WTC11 (cell line): ENCODE data around the gene DEFB110.

ENCODE experiments used
- CREB1 ChIP-seq: sonication (generic); formaldehyde crosslinking; IDR thresholded peaks from 2 replicates; pipeline ENCODE4 v1.8.0; 2023; ENCODE audit warnings: mild to moderate bottlenecking, missing genetic modification reagents
- IRF2 ChIP-seq: sonication (generic); formaldehyde crosslinking; IDR thresholded peaks from 2 replicates; pipeline ENCODE4 v1.8.0; 2022; ENCODE audit warnings: low read depth, missing genetic modification reagents, borderline replicate concordance
- JUN ChIP-seq: sonication (generic); formaldehyde crosslinking; IDR thresholded peaks from 2 replicates; pipeline ENCODE4 v1.8.0; 2023; ENCODE audit warnings: mild to moderate bottlenecking, missing genetic modification reagents
- NFATC4 ChIP-seq: fragments of 250-450 bp; sonication (Bioruptor Pico); IDR thresholded peaks from 2 replicates; pipeline ENCODE4 v1.9.0; 2021; ENCODE audit warnings: mild to moderate bottlenecking
- NR1H2 ChIP-seq: sonication (generic); formaldehyde crosslinking; IDR thresholded peaks from 2 replicates; pipeline ENCODE4 v1.9.0; 2021; ENCODE audit warnings: mild to moderate bottlenecking, moderate library complexity, missing genetic modification reagents
- ZNF317 ChIP-seq: sonication (generic); formaldehyde crosslinking; IDR thresholded peaks from 2 replicates; pipeline ENCODE4 v1.8.1; 2023; ENCODE audit warnings: low read depth, mild to moderate bottlenecking, moderate library complexity, missing genetic modification reagents, borderline replicate concordance
- TF ChIP-seq, protein P1 (sequence below): sonication (generic); formaldehyde crosslinking; IDR thresholded peaks from 2 replicates; pipeline ENCODE4 v1.8.0; 2022; ENCODE audit warnings: missing genetic modification reagents
- TF ChIP-seq, protein P2 (sequence below): sonication (generic); formaldehyde crosslinking; IDR thresholded peaks from 2 replicates; pipeline ENCODE4 v1.8.1; 2023; ENCODE audit warnings: mild to moderate bottlenecking, missing genetic modification reagents, moderate library complexity
- TF ChIP-seq, protein P3 (sequence below): fragments of 200-600 bp; IDR thresholded peaks from 2 replicates; pipeline ENCODE4 v1.8.0; 2022; ENCODE audit warnings: antibody characterized with exemption
- TF ChIP-seq, protein P4 (sequence below): sonication (generic); formaldehyde crosslinking; conservative IDR thresholded peaks from 2 replicates; pipeline ENCODE4 v1.8.1; 2022; ENCODE audit warnings: mild to moderate bottlenecking, missing genetic modification reagents
- TF ChIP-seq, protein P5 (sequence below): sonication (generic); formaldehyde crosslinking; IDR thresholded peaks from 2 replicates; pipeline ENCODE4 v1.8.1; 2022; ENCODE audit warnings: mild to moderate bottlenecking, missing genetic modification reagents, moderate library complexity, borderline replicate concordance
- TF ChIP-seq, protein P6 (sequence below): sonication (generic); formaldehyde crosslinking; IDR thresholded peaks from 2 replicates; pipeline ENCODE4 v1.8.0; 2022; ENCODE audit warnings: mild to moderate bottlenecking, missing genetic modification reagents
- TF ChIP-seq, protein P7 (sequence below): fragments of 250-450 bp; sonication (Bioruptor Pico); IDR thresholded peaks from 2 replicates; pipeline ENCODE4 v1.8.0; 2021; ENCODE audit warnings: mild to moderate bottlenecking

DNA sequence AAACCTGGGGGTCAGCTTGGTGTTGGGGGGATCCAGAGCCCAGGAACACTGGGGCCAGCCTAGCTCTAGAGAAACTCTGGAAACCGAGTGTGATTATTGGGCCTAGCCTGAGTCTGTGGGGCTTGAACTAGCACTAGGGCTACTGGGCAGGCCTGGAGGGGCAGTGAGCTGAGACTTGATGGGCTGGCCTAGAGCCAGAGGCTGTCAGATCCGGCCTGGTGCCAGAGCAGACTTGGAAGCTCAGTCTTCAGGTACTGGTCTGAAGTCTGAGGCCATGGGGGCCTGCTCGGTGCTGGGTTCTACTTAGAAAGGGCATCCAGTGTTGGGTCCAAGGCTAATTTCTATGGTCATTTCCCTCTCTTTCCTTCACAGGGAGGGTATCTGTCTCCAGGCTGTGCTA is 25.2 kb upstream of the DEFB110 start:
- TF ChIP-seq, protein P1, sequence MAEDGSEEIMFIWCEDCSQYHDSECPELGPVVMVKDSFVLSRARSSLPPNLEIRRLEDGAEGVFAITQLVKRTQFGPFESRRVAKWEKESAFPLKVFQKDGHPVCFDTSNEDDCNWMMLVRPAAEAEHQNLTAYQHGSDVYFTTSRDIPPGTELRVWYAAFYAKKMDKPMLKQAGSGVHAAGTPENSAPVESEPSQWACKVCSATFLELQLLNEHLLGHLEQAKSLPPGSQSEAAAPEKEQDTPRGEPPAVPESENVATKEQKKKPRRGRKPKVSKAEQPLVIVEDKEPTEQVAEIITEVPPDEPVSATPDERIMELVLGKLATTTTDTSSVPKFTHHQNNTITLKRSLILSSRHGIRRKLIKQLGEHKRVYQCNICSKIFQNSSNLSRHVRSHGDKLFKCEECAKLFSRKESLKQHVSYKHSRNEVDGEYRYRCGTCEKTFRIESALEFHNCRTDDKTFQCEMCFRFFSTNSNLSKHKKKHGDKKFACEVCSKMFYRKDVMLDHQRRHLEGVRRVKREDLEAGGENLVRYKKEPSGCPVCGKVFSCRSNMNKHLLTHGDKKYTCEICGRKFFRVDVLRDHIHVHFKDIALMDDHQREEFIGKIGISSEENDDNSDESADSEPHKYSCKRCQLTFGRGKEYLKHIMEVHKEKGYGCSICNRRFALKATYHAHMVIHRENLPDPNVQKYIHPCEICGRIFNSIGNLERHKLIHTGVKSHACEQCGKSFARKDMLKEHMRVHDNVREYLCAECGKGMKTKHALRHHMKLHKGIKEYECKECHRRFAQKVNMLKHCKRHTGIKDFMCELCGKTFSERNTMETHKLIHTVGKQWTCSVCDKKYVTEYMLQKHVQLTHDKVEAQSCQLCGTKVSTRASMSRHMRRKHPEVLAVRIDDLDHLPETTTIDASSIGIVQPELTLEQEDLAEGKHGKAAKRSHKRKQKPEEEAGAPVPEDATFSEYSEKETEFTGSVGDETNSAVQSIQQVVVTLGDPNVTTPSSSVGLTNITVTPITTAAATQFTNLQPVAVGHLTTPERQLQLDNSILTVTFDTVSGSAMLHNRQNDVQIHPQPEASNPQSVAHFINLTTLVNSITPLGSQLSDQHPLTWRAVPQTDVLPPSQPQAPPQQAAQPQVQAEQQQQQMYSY (CRISPR knock-in tag): no peak
- TF ChIP-seq IRF2 (CRISPR knock-in tag) (no peak), NFATC4 (no peak), ZNF317 (CRISPR knock-in tag) (no peak), NR1H2 (no peak), CREB1 (CRISPR knock-in tag) (no peak), JUN (CRISPR knock-in tag) (no peak)
- TF ChIP-seq, protein P2, sequence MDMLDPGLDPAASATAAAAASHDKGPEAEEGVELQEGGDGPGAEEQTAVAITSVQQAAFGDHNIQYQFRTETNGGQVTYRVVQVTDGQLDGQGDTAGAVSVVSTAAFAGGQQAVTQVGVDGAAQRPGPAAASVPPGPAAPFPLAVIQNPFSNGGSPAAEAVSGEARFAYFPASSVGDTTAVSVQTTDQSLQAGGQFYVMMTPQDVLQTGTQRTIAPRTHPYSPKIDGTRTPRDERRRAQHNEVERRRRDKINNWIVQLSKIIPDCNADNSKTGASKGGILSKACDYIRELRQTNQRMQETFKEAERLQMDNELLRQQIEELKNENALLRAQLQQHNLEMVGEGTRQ: no peak
- TF ChIP-seq, protein P3, sequence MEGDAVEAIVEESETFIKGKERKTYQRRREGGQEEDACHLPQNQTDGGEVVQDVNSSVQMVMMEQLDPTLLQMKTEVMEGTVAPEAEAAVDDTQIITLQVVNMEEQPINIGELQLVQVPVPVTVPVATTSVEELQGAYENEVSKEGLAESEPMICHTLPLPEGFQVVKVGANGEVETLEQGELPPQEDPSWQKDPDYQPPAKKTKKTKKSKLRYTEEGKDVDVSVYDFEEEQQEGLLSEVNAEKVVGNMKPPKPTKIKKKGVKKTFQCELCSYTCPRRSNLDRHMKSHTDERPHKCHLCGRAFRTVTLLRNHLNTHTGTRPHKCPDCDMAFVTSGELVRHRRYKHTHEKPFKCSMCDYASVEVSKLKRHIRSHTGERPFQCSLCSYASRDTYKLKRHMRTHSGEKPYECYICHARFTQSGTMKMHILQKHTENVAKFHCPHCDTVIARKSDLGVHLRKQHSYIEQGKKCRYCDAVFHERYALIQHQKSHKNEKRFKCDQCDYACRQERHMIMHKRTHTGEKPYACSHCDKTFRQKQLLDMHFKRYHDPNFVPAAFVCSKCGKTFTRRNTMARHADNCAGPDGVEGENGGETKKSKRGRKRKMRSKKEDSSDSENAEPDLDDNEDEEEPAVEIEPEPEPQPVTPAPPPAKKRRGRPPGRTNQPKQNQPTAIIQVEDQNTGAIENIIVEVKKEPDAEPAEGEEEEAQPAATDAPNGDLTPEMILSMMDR: no peak
- TF ChIP-seq, protein P4, sequence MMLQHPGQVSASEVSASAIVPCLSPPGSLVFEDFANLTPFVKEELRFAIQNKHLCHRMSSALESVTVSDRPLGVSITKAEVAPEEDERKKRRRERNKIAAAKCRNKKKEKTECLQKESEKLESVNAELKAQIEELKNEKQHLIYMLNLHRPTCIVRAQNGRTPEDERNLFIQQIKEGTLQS (CRISPR knock-in tag): no peak
- TF ChIP-seq, protein P5, sequence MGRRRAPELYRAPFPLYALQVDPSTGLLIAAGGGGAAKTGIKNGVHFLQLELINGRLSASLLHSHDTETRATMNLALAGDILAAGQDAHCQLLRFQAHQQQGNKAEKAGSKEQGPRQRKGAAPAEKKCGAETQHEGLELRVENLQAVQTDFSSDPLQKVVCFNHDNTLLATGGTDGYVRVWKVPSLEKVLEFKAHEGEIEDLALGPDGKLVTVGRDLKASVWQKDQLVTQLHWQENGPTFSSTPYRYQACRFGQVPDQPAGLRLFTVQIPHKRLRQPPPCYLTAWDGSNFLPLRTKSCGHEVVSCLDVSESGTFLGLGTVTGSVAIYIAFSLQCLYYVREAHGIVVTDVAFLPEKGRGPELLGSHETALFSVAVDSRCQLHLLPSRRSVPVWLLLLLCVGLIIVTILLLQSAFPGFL (CRISPR knock-in tag): no peak
- TF ChIP-seq, protein P6, sequence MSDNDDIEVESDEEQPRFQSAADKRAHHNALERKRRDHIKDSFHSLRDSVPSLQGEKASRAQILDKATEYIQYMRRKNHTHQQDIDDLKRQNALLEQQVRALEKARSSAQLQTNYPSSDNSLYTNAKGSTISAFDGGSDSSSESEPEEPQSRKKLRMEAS (CRISPR knock-in tag): no peak
- TF ChIP-seq, protein P7, sequence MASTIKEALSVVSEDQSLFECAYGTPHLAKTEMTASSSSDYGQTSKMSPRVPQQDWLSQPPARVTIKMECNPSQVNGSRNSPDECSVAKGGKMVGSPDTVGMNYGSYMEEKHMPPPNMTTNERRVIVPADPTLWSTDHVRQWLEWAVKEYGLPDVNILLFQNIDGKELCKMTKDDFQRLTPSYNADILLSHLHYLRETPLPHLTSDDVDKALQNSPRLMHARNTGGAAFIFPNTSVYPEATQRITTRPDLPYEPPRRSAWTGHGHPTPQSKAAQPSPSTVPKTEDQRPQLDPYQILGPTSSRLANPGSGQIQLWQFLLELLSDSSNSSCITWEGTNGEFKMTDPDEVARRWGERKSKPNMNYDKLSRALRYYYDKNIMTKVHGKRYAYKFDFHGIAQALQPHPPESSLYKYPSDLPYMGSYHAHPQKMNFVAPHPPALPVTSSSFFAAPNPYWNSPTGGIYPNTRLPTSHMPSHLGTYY: no peak
